Prostate gland (tissue), 2 donors: ENCODE results near the gene STARD6.
"Not testable (repeated sequence)": the region's sequence is repeated elsewhere in the genome, so short reads cannot be mapped to it uniquely, and the experiment has no call there.

Experiments
- CTCF ChIP-seq, 4 experiments: fragments of 200-600 bp in 2 of 4; fragments of 450-650 bp in 2 of 4; sonication (generic) in 2 of 4; IDR thresholded peaks; 1 replicate in 3 of 4; 2 replicates in 1 of 4; pipeline ENCODE4 v1.5.1; 2016 to 2019; ENCODE audit warnings: antibody characterized with exemption in 4 of 4, mild to moderate bottlenecking in 2 of 4, moderate library complexity in 2 of 4
- POLR2A ChIP-seq: fragments of 450-650 bp; IDR thresholded peaks from one replicate; pipeline ENCODE4 v1.6.1; 2016; ENCODE audit warnings: antibody characterized with exemption, mild to moderate bottlenecking

GRCh38 chr18:54298991-54299390 is 58.7 kb downstream of the STARD6 start:
- TF ChIP-seq CTCF (IDR thresholded peaks at IDR 0.05); POLR2A: not testable (repeated sequence)
